Testis (tissue), 3 donors: ENCODE data around the gene KDM4C. TPM values are rescaled to one million over a fixed set of nuclear protein-coding genes. Genes with fewer than 3 reads are reported as not detected.
"Not testable (repeated sequence)": the region's sequence is repeated elsewhere in the genome, so short reads cannot be mapped to it uniquely, and the experiment has no call there.

Source experiments
- DNase-seq: peaks from one replicate; pipeline ENCODE4 v3.0.0-alpha.2; 2019
- H3K27ac ChIP-seq, 2 donors: fragments of 200-600 bp; sonication (generic); one replicate each; pipeline ENCODE4 v1.5.1; 2019
- H3K27me3 ChIP-seq: fragments of 200-600 bp; sonication (generic); one replicate; pipeline ENCODE4 v1.5.1; 2019
- H3K36me3 ChIP-seq: fragments of 200-600 bp; sonication (generic); one replicate; pipeline ENCODE4 v1.5.1; 2017; ENCODE audit warnings: low read depth; ENCODE audit errors: missing control alignments
- H3K4me1 ChIP-seq: fragments of 200-600 bp; sonication (generic); one replicate; pipeline ENCODE4 v1.5.1; 2019
- H3K4me3 ChIP-seq, 2 donors: fragments of 200-600 bp; sonication (generic); one replicate each; pipeline ENCODE4 v1.5.1; 2017 to 2019
- H3K9me3 ChIP-seq: fragments of 200-600 bp; sonication (generic); one replicate; pipeline ENCODE4 v1.5.1; 2017
- POLR2A ChIP-seq: fragments of 450-650 bp; IDR thresholded peaks from one replicate; pipeline ENCODE4 v1.6.1; 2017; ENCODE audit warnings: antibody characterized with exemption, mild to moderate bottlenecking, moderate library complexity
- WGBS, 2 donors: methylation state at CpG; one replicate each; pipeline ENCODE4 v1.1.5; 2018; 5-methylcytosine and 5-hydroxymethylcytosine counted together
- intact Hi-C: fragments of 100-400 bp; cut with DNase I; formaldehyde crosslinking; loops from one replicate; pipeline ENCODE4 v1.15.1; 2023; ENCODE audit warnings: low total_unique reads
- polyA plus RNA-seq: library from polyadenylated mRNA; stranded (reverse); fragments of 350-450 nt; fragmentation: Illumina TruSeq; extraction: RNeasy Lipid Tissue Mini Kit (QIAGEN cat#74804); gene quantifications from one replicate; pipeline ENCODE4 v1.2.3, GENCODE V29; 2014; ENCODE audit warnings: low read depth, low replicate concordance; ENCODE audit not compliant: insufficient read depth
- total RNA-seq, 2 donors: library from RNA; depleted of rRNA; stranded (reverse); fragments of >200 nt; gene quantifications; one replicate each; pipeline ENCODE4 v1.2.3, GENCODE V29; 2016
- TF ChIP-seq, protein P1 (sequence below), 3 experiments: fragments of 450-650 bp in 2 of 3; fragments of 200-600 bp in 1 of 3; sonication (generic) in 1 of 3; IDR thresholded peaks; one replicate each; pipeline ENCODE4 v1.5.1; 2016 to 2019; ENCODE audit warnings: antibody characterized with exemption in 3 of 3, mild to moderate bottlenecking in 2 of 3, moderate library complexity in 1 of 3

Gene KDM4C
- total and polyA plus RNA-seq, 3 donors from 2014 or later = 16.7 to 58.8 (median 48.8) TPM

DNA sequence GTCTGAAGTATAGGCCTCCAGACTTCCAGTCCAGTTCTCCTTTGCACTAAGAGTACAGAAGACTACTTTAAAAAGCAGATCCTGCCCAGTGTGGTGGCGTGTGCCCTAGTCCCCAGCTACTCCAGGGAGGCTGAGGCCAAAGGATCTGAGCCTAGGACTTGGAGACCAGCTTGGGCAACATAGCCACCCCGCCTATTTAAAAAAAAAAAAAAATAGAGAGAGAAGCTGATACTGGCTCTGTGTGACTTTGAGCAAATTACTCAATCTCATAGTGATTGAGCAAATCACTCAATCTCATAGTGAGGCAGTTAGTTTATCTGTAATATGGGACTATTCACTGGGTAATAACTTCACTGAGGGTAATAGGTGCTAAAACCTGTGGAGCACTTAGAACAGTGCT lies 43.6 kb upstream of the KDM4C start:
- H3K4me1 ChIP-seq = no peaks in the 10 kb centered on the region
- H3K4me3 ChIP-seq = no peak overlapping the region
- H3K27ac ChIP-seq = no peak overlapping the region
- WGBS, 2 donors = 92% methylated on average over 2 of the region's 2 CpGs
- no peak for DNase-seq
- intact Hi-C loops = no loop called here
- H3K9me3 ChIP-seq = no peaks in the 10 kb centered on the region
- no peaks in the 10 kb centered on the region for H3K27me3 ChIP-seq
- TF ChIP-seq, protein P1, sequence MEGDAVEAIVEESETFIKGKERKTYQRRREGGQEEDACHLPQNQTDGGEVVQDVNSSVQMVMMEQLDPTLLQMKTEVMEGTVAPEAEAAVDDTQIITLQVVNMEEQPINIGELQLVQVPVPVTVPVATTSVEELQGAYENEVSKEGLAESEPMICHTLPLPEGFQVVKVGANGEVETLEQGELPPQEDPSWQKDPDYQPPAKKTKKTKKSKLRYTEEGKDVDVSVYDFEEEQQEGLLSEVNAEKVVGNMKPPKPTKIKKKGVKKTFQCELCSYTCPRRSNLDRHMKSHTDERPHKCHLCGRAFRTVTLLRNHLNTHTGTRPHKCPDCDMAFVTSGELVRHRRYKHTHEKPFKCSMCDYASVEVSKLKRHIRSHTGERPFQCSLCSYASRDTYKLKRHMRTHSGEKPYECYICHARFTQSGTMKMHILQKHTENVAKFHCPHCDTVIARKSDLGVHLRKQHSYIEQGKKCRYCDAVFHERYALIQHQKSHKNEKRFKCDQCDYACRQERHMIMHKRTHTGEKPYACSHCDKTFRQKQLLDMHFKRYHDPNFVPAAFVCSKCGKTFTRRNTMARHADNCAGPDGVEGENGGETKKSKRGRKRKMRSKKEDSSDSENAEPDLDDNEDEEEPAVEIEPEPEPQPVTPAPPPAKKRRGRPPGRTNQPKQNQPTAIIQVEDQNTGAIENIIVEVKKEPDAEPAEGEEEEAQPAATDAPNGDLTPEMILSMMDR (IDR thresholded peaks at IDR 0.05) = no peak
- no peak for TF ChIP-seq POLR2A
- H3K36me3 ChIP-seq = no peaks in the 10 kb centered on the region

DNA sequence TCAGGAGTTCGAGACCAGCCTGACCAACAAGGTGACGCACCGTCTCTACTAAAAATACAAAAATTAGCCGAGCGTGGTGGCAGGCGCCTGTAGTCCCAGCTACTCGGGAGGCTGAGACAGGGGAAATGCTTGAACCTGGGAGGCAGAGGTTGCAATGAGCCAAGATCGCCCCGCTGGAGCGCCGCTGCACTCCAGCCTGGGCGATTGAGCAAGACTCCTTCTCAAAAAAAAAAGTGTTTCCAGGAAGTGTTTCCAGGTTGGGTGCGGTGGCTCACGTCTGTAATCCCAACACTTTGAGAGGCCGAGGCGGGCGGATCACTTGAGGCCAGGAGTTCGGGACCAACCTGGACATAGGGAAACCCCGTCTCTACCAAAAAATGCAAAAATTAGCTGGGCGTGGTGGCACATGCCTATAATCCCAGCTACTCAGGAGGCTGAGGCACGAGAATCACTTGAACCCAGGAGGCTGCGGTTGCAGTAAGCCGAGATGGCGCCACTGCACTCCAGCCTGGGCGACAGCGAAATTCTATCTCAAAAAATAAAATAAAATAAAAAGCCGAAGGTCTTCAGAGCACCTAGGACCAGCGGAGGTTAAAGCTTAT lies 42.5 kb upstream of the KDM4C start:
- peak overlapping the region in 1 of 2 donors; percentile 79 for H3K27ac ChIP-seq
- H3K27me3 ChIP-seq, intact Hi-C loops, H3K9me3 ChIP-seq, H3K36me3 ChIP-seq, DNase-seq, H3K4me1 ChIP-seq: not testable (repeated sequence)
- 76% methylated on average over 28 of the region's 28 CpGs for WGBS, 2 donors
- H3K4me3 ChIP-seq = peak overlapping the region; percentile 54 to 59

GRCh38 chr9:6715755-6716643 lies 41.8 kb upstream of the KDM4C start:
- WGBS, 2 donors = 30 to 35% methylated on average over 26 to 61 of the region's 61 CpGs
- no peaks in the 10 kb centered on the region for H3K4me1 ChIP-seq
- DNase-seq = peak; percentile 84
- no peaks in the 10 kb centered on the region for H3K27me3 ChIP-seq
- intact Hi-C loops = no loop called here
- H3K9me3 ChIP-seq = no peaks in the 10 kb centered on the region
- TF ChIP-seq, protein P1 (IDR thresholded peaks at IDR 0.05) = no peak
- no peak for TF ChIP-seq POLR2A
- no peaks in the 10 kb centered on the region for H3K36me3 ChIP-seq
- H3K4me3 ChIP-seq = peak overlapping the region; percentile 54 to 59
- peak overlapping the region; percentile 45 to 79 for H3K27ac ChIP-seq

DNA sequence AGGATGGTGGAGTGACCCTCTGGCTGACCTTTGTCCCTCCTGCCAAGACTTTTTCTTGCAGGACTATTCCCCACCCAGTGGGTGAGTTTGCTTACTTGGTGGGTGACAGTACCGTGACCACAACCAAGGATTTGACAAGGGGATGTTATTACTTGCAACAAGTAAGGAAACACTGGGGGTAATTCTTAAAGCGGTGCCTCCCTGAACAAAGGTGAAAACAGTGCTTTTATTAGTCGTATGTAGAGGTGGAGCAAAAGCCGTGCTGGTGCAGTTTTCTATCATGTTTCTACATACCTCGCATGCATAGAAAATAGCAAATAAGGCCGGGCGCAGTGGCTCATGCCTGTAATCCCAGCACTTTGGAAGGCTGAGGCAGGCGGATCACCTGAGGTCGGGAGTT lies 41.0 kb upstream of the KDM4C start:
- no peak for DNase-seq
- Histone ChIP-seq H3K4me3 (peak overlapping the region; percentile 54 to 59), H3K4me1 (no peaks in the 10 kb centered on the region), H3K36me3 (no peaks in the 10 kb centered on the region), H3K27me3 (no peaks in the 10 kb centered on the region), H3K27ac (peak overlapping the region; percentile 45 to 79), H3K9me3 (no peaks in the 10 kb centered on the region)
- intact Hi-C loops = no loop called here
- TF ChIP-seq POLR2A = no peak
- TF ChIP-seq, protein P1 (IDR thresholded peaks at IDR 0.05) = no peak
- 67 to 72% methylated on average over 9 of the region's 9 CpGs for WGBS, 2 donors

GRCh38 chr9:6723881-6724420 lies 33.8 kb upstream of the KDM4C start:
- no peaks in the 10 kb centered on the region for H3K4me1 ChIP-seq
- H3K9me3 ChIP-seq = no peaks in the 10 kb centered on the region
- no peak overlapping the region for H3K27ac ChIP-seq
- WGBS, 2 donors = 82 to 89% methylated on average over 2 of the region's 2 CpGs
- TF ChIP-seq, protein P1 (IDR thresholded peaks at IDR 0.05) = no peak
- no peak for TF ChIP-seq POLR2A
- H3K4me3 ChIP-seq = no peak overlapping the region
- DNase-seq = no peak
- intact Hi-C loops = no loop called here
- no peaks in the 10 kb centered on the region for H3K36me3 ChIP-seq
- no peaks in the 10 kb centered on the region for H3K27me3 ChIP-seq
